Mesenteric fat pad (tissue), 1 donor: ENCODE measurements around the gene WDR7. TPM values are rescaled to one million over a fixed set of nuclear protein-coding genes. Genes with fewer than 3 reads are reported as not detected.

Experiments used
- DNase-seq: peaks from one replicate; pipeline ENCODE4 v3.0.0-alpha.2; 2020; ENCODE audit warnings: low spot score
- total RNA-seq: library from RNA; stranded (reverse); fragmentation: NEBNext Ultra II Directional; extraction: Animal tissue kit (Norgen Biotek cat#: 25700); gene quantifications from one replicate; pipeline ENCODE4 v1.2.1, GENCODE V29; 2021
- donor health status: DM: yes; HTN: yes; CAD: no.

The WDR7 gene
- total RNA-seq, 1 donor from 2014 or later: 33.1 TPM

DNA sequence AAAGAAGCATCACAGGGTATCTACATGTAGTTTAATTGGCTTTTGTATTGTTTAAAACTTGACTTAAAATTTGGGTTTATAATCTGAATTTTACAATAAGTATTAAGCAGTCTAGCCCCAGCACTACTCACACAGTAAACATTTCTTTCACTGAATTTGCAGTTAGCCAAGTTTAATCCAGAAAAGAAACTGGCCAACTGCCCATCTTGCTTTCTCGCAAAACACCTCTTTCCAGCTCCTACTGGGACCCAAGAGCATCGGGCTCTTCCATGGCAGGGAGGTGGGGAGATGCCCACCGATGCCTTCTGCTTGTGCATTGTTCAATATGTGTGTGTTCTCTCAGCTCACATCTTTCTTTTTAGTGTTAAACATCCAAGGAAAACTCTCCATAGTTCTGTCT is 283.0 kb downstream of the WDR7 start:
- no peak for DNase-seq

DNA sequence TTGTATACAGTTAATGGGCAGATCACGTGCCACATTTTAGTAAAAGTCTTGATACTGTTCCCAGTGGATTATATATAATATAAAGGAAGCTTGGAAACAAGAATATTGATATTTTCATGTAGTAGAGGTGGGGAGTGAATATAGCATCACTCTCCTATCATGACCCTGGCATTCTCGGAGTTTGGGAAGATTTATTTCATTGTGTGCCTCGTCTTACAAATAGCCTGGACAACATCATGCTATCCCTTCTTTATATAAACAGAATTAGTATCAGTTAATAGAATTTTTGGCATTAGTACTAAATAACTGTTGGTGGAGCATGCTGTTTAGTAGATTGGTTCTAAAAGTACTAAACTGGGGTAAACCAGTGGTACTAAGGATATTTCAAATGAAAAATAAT is 283.7 kb downstream of the WDR7 start:
- DNase-seq: no peak

DNA sequence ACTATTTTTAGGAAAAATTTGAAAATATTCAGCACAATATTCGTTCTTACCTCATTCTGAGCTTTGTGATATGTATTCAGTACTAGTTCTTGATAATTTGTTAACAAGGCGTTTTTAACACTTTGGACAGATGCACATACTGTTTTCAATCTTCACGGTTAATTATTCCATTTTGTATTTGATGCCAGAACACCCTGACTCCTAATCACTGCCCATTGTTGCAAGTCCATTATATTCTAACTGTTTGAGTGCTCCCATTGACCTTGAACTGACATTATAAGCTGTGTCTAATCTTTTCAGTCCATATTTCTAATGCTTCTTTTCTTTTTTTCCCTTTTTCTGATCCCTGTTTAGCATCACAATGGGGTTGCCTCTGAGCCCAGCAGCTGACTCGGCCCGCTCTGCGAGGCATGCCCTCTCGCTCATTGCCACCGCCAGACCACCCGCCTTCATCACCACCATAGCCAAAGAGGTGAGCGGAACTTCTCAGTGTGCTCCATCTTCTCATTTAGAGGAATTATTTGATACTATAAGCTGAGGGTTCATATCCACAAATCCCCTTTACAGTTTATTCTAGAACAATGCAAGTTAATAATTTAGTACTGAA is 284.4 kb downstream of the WDR7 start:
- DNase-seq: no peak

DNA sequence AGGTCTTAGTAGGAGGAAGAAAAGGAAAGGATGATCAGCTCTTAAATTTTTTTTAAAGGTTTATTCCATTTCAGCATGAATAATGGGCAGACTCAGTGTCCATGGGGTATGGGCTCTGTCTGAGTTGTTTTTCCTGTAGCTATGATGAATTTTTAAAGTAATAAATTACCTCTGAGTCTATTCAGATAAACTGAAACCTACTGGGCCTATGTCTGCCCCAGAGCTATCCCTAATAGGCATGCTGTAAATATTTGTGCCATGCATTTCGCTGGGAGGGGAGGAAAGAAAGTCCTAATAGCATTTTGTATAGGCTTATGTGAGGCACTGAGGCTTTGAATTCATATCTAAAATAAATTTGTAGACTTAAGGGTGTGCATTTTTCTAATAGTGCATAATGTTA is 285.3 kb downstream of the WDR7 start:
- DNase-seq: no peak

DNA sequence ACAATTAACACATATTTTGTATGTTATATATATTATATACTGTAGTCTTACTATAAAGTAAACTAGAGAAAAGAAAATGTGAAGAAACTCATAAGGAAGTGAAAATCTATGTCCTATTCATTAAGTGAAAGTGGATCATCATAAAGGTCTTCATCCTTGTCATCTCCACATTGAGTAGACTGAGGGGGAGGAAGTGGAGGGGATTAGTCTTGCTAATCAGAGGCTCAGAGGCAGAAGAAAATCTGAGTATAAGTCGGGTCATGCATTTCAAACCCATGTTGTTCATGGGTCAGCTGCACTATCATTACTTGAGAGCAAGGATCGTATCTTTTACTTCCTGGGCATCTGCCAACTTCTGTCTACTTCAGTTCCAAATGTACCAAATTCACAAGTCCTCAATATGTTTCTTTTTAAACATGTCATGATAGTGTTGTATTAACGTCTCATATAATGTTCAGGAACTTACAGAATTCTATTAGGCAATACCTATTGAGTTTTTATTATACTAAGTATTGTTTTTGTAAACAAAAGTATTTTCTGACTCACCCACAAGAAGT is 286.8 kb downstream of the WDR7 start:
- DNase-seq: no peak

DNA sequence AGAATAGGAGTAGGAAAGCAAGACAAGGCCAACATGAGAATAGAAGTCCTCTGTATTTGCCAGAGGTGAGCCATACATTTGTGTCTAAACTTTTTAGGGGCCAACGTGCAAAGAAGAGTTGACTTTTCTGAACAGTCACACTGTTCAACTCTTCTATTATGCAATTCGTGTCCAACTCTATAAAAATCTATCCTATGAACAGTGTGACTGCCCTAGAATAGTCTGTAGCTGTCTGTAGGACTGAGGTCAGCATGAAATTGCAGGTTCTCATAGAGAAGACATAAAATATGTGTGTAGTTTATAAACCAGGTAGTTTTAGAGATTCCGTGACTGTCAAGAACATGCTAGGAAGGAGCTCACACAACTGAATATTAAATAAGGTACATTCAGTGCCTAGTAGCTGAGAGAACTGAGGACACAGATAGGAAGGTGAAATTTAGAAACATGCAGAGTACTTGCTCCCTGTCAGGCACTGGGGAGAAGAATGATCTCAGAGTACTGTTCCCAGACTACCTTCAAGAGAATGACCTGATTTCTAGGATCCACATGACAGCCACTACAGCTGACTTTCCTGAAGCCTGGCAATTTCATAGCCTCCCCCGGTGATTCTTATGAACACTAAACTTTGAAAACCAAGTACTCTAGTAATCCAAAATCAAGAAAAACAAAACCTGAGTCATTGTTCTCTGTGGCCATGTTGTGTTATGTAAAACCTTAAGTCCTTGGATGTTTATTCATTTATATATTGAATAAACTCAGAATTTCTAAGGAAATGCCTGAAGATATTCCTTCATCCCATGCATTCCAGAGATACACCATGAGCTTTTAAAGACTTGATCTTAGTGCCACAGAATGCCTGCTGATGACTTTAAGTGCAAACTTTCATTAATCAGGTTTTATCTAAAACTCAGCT is 294.3 kb downstream of the WDR7 start:
- DNase-seq: no peak

DNA sequence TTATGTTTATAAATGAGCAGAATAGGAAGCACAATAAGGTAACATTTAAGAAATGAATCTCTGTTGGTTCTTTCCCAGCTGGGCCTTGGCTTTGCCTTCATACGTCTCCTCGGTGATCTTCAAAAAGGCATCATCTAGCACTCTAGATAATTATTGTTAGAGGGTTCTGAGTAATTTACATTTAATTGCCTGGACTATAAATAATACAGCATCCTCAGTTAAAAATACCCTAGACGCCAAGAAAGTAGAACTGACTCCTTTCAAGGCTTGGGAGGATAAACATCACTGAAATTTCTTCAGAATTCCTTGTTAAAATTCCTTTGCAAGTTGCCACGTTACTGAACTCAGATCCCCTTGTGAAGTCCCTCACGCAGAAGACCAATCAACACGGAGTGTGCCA is 296.1 kb downstream of the WDR7 start:
- no peak for DNase-seq

DNA sequence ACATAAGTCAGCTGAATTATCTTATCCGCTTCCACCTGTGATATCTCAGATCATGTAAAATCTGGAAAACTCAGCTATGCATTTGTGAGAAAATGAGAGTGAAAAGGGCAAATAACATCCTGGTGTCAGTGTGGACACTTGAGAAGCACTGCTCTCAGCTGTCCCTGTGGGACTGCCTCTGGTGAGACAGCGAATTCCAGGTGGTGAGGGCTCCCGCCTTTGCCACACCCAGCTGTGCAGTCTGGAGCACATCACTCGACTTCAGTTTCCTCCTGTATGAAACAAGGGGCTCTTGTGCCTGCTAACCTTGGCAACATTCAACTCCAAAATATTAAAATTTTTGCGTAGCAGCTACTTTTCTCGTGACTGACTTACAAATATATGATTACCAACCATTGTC is 300.9 kb downstream of the WDR7 start:
- DNase-seq: no peak

DNA sequence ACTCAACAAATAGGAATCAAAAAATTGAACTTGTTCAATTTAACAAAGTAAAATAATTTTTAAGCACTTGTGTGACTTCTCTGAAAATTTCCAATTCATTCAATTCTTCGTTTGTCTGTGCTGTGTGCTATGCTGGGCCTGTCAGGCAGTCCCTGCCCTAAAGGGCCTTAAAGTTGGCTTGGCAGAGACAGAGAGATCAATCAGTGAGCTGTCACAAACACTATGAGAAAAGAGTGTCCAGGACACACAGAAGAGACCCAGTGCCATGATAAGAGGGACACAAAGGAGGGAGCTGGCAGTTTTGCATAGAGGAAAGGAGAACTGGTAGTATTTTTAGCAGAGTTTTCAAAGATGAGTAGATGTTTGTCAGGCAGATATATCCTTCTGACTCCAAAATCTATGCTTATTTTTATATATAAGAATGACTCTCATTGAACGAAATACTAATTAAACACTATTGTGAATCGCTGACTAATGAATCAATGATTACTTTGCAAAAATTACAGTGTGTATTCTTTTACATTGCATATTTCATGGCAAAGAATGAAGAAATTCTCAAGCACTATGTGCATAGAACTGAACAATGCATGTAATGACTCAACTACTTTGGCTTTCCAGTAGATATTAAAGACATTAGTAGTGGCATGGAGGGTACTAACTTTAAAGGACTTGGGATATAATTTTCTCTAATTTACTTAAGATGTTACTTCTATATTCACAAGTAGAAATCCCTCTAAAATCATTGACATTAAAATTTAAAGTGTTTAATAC is 302.5 kb downstream of the WDR7 start:
- DNase-seq: no peak

DNA sequence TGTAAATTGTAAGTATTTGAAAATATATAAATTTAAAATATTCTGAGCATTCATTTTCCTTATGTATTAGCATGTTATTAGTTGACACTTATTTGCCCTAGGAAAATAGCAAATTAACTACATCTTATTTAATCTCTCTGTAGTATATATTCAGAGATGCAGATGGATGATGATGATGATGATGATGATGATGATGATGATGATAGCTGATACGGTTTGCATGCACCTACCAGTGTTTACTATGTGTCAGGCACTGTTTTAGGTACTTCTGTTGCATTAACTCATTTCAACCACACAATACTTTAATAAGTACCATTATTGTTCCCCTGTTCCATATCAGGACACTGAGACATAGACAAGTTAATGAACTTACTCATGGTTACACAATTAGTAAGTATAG is 304.3 kb downstream of the WDR7 start:
- DNase-seq: no peak

DNA sequence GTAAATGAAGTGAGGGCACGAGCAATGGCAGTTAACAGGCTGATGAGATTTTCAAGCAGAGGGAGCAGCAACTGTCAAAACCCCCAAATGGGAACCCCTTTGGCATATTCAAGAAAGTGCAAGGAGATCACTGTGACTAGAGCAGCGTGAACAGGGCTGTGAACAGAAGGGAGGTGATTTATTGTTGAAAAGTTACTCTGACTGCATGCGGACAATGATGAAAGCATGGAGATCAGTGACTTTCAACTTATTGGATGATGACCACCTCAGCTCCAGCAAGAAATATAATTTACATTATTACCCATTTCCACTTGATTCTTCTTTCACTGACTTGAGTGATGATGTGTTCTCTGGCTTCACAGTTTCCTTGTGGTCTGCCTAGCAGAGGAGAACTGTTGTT is 308.0 kb downstream of the WDR7 start:
- no peak for DNase-seq

DNA sequence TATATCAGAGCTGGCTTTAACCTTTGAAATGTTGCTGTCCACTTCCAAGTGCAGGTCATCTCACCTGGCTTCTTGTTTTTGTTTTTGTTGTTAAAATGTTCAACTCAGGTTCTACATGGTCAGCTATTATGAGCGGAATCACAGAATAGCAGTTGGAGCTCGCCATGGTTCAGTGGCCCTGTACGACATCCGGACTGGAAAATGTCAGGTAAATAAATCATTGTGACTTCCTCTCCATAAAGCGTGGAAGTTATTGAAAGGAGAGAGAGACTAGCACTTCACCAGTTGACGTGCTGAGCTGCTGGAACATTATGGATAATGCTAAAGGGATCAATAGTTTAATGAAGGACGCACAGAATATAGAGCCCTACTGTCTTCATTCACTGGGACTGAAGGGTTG is 311.2 kb downstream of the WDR7 start:
- no peak for DNase-seq

DNA sequence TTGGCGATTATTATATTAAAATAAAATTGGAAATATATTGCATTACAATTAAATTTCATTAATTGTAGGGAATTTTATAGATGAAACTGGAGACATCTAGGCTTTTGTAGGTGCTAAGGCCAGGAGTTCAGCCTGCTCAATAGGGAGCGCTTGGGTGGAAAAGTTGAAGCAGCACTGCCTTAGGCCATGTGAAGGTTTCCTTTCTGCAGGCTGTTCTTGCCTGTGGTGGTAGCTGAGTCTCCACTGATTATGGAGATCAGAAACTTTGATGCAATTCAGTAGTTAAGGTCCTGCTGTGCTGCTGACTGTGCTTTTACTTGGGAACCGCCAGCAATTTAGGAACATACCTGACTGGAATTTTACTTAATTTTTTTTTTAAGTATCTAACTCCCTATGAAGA is 315.9 kb downstream of the WDR7 start:
- DNase-seq: no peak

DNA sequence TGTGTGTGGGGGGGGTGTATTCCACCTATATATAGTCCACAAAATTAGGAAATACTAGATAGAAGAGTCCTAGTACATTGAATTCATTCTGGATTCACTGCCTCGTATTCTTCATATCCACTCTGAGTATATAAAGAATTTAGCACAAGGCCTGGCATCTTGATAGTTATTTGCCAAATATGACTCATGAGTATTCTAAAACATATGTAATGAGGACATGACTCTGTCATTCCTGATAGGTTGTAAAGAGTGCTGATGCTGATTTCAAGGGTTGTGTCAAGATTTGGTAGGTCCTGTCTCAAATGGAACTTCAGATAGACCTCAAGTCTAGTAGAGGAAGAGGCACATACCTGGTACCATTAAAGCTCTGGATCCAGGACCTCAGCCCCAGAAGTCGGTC is 322.3 kb downstream of the WDR7 start:
- no peak for DNase-seq

DNA sequence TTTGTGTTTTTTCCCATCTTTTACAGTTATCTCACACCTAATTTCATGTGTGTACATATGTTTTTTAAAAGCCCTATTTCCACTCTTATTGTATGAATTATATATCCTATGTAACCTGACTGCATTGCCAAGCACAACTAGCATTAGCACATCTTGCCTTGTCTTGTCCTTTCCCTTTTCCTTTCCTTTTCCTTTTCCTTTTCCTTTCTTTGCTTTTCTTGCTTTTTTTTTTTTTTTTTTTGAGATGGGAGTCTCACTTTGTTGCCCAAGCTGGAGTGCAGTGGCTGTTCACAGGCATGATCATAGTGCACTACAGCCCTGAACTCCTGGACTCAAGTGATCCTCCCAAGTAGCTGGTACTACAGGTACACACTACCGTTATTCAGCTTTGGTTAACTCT is 323.0 kb downstream of the WDR7 start:
- DNase-seq: no peak

DNA sequence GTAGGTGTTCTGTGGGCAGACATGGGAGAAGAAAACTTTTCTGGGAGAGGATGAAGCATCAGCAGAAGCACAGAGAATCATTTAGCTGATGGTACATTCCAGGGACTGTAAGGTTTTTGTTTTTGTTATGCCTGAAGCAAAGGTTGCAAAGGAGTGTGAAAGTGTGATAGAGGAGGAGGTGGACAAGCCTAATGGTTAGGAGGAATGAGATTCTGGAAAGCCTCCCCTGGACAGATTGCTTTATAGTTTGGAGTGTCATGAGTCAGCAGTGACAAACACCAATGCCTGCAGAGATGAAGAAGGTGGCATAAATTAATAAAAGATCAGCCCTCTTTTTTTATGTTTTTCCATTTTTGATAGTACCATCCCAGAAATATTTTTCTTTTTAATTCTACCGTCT is 324.1 kb downstream of the WDR7 start:
- no peak for DNase-seq

DNA sequence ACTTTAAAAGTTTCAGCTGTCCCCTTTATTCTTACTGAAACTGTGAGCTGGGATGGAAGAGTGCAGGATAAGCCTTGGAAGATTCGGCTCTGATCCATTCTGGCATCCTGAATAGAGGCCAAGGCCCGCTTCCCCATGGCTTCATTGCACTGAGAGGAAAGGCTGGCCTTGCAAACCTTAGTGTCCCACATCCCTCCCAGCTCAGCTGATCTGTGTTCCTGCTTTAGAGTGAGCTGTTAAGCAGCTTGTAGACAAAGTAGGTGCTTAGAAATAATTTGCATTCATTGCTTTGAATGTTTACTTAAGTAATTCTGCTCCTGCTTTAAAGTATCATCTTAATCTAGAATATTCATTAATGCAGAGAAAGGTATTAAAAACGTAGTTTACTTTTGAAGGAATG is 326.1 kb downstream of the WDR7 start:
- no peak for DNase-seq

DNA sequence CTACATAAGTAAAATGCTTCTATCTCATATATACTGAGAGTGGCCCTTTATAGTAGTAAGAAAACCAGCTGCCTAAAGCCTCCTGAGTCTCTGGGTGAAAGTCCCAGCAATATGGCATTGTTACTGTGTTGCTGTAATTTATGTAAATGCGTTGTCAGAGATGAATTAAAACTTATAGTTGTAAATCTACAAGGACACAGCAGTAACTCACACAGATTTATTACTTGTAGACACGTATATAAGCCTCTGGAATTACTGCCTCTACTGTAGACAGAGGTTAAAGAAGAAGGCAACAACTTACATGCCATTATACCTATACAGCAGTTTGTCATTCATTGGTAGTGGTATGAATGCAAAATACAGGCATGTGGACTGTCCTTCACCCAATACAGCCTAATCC is 326.6 kb downstream of the WDR7 start:
- DNase-seq: no peak

DNA sequence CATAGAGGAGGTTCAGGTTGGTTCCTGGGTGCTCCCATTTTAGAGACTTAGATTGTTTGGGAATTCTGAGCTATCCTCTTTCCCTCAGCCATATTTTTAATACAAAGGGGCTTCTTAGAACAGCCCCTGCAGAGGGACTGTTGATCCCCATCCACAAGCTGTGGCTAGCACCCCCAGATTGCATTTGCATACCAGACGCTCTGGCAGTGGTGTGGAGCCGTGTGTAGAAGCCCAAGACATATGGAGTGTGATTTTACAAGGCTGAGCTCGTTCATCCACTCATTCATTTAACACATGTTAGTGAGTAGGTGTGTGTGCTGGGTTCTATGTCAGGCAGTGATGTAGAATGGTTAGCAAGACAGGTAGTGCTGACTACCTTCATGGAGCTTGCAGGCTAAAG is 329.0 kb downstream of the WDR7 start:
- DNase-seq: no peak

DNA sequence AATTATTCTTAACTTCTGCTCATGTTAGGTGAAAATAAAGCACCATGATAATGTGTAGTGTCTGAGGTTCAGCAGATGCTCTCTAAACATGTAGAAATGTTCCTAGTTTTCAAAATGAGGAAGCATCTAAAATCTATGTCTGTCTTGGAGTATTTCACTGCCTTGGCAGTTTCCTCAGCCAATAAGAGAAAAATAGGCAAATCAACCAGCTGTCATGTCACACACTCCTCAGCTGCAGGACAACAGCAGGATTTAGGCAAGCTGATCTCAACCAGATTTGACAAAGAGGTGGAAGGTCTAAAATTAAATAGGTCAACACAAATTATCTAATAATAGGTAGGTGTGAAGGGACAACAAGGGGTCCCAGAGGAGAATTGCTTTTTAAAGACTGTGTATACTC is 331.6 kb downstream of the WDR7 start:
- no peak for DNase-seq

DNA sequence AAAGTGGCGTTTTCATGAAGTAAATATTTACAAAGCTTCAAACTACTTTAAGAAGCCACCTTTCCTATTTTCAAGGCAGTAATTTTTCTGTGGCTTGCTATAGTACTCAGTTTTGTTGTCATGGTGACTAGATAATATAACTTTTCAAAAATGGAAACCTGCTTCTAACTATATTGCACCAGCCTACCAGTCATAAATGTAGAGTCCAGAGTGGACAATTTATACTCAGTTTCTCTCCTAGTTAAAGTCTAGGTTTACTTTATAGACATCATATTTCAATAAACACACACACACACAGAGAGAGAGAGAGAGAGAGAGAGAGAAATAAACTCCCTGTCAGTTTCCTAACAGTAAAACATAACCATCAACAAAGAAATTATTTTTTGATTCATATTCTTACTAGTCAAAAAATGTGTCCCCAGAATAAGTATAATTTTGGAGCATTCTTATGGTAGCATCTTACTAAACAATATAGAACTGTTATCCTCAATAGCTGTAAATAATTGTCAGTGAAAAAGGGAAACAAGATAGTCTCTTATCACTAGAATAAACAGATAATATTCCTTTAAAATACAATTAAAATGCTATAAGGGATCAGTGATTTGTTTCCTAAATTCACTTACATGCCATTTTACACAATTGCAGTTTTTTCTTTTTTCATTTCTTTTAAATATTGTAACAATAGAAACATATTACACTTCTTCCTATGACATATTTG is 332.3 kb downstream of the WDR7 start:
- DNase-seq: no peak
